GM21515 (cell line): ENCODE measurements around the gene SHOC2.
A peak's percentile ranks its signal among the peaks of the same experiment; 100 is the strongest.

ENCODE experiments used
- ATAC-seq: cut with Tn5 transposase; IDR thresholded peaks from one replicate; pipeline ENCODE4 v1.9.1; 2021; ENCODE audit not compliant: unreplicated experiment

SHOC2 gene

DNA sequence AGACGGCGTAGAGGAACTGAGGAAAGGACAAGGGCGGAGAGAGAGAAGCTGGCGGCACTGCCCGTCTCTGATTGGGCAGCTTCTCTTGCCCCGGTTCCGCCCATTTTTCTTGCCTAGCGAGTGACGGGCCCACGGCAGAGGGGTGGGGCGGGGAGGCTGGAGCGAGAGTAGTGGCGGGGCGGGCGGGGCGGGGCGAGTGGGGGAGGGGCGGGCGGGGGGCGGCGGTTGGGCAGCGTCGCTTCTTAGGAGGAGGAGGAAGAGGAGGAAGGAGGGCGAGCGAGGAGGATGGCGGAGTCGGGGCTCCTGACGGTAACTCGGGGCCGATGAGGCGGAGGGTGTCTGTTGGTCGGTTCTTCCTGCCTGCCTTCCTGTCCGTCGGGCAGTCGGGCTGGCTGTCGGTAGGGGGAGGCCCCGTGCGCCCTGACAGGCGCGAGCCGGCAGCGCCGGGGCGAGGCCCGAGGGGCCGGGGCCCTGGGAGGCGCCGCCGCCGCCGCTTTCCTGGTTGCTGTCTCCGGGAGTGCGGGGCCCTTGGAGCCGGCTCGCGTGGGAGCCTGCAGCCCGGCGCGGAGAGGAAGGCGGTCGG, at the start of gene SHOC2:
Gene SHOC2 (plus strand): TSS at position 256 of the 583 bp plus-strand sequence. CDS start 44,755 bp downstream, outside the sequence.
- peak; percentile 13 for ATAC-seq

DNA sequence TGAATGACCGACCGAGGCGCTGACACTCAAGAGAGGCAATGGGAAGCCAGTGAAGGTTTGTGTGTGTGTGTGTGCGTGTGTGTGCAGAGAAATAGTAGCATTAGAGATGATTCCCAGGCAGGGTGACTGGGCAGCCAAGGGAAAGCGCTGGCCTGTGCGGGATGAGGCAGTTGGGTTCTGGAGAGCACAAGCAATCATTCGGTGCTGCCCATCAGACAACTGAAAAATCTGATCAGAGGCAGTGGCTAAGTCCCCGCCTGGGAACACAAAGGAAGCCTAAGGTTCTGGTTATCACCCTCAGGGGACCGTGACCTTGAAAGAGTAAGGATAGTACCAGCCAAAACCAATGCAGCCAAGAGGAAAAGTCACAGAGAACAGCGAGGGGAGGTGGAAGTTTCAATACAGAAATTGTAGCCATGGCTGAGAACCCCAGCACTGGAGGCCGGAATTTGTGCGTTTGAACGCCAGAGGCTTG, 48.5 kb upstream of the SHOC2 start:
- ATAC-seq, result no peak

DNA sequence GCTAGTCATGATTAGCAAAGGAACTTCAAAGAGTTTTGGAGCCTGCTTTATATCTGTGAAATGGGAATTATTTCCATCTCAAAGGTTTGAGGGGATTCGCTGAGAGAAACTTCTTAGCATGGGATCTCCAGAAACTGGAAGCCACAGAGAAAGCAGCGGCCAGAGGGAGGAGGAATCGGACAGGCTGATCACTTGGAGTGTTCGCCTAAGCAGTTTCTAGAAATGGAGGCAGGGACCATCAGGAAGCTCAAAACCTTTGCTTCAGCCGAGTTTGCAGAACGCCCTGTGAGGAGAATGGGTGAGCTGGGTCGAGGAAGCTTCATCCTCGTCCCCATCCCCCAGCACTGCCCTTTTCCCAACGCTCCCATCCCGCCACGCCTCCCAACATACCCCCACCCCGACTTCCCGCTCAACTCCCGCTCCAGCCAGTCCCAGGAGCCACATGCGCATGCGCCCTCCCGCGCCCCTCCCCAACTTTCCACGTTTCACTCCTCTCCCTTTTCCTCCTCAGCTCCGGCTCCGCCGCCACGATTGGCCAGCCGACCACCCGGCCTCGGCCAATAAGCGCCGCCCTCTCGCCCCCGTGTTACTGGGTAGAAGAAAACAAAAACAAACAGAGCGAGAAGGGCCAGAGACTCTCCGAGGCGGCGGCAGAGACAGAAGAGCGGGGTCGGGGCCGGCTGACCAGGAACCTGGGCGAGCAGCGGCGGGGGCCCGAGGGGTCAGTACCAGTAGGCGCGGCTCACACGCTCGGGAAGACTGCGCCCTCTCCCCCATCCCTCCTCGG, 47.9 kb upstream of the SHOC2 start, which contains the start of gene PDCD4:
Gene PDCD4 (plus strand): TSS at position 631 of the 787 bp plus-strand sequence. CDS start 4,100 bp downstream, outside the sequence.
- ATAC-seq, result peak; percentile 67

GRCh38 chr10:110872145-110872983, 47.0 kb upstream of the SHOC2 start:
- ATAC-seq, result peak; percentile 41

- no peak for ATAC-seq
Measured at GRCh38 chr10:110872984-110873923, 46.1 kb upstream of the SHOC2 start.

GRCh38 chr10:110873951-110874350, 45.5 kb upstream of the SHOC2 start:
- ATAC-seq, result no peak

DNA sequence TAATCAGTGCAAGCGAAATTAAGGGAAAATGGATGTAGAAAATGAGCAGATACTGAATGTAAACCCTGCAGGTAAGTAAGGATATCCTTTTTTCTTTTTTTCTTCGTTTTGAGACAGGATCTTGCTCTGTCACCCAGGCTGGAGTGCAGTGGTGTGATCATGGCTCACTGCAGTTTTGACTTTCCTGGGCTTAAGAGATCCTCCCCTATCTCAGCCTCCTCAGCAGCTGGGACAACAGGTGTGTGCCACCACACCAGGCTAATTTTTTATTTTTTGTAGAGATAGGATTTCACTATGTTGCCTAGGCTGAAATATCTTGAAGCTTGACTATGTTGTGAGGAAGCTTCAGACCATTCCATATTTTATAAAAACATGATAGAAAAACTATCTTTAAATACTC, 43.4 kb upstream of the SHOC2 start:
- ATAC-seq, result no peak

DNA sequence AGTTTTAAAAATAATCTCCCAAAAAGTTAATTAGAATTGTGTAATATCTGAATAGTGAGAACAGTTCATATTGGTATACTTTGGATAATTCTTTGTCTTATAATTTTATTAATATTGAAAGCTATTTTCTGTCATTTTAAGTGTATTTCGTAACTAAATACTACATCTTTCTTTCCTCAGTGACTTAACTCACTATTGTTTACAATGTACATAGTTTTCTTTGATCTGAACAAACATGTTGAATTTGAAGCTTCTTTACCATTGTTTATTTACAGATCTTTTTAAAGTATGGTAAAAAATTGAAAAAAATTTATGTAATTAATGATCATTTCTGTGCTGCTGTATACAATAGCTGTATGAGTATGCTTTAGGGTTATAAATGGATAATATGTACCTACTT, 42.6 kb upstream of the SHOC2 start:
- no peak for ATAC-seq

DNA sequence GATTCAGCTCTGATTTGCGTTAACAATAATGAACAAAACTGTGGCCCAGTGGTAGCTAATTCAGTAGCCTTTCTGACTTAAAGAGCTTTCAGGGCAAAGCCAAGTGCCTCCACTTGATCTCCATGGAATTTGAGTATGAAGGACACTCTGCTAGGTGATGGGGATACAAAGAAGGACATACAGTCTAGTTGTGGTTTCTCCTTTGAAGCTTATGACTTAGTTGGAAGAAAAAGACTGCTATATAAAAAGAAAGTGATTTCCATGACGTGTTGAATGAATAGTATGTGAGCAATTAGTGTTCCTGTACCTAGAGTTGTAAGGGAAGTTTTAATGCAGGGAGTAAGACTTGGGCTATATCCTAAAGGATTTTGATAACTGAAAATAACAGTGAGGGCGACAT, 39.4 kb upstream of the SHOC2 start:
- ATAC-seq, result no peak

DNA sequence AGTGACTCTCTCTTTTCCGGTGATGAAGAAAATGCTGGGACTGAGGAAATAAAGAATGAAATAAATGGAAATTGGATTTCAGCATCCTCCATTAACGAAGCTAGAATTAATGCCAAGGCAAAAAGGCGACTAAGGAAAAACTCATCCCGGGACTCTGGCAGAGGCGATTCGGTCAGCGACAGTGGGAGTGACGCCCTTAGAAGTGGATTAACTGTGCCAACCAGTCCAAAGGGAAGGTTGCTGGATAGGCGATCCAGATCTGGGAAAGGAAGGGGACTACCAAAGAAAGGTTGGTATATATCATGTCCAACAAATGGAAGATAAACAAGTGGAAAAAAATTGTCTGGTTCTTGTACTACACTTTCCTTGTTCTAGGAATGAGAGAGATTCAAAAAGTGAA, 38.2 kb upstream of the SHOC2 start:
- ATAC-seq, result no peak

DNA sequence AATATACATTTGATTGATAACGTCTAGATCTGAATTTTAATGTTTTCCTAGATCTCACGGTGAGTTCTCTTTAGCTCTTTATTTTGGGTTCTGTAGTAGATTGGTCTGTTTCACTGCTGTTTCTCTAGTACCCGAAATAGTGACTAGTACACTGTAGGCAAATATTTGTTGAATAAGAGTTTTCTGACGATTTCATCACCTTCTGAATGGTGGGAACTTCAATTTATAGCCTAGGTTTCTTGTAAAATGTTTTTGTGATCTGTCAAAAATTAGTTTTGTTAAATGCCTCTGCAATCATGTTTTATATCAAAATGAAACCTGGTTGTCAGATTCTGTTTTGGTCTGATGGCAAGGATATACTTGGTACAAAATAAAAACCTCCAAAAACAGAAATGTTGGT, 37.5 kb upstream of the SHOC2 start:
- ATAC-seq, result no peak

- ATAC-seq, result no peak
Measured at GRCh38 chr10:110883924-110884323, 35.5 kb upstream of the SHOC2 start.

GRCh38 chr10:110885932-110886674, 33.3 kb upstream of the SHOC2 start:
- ATAC-seq, result no peak

DNA sequence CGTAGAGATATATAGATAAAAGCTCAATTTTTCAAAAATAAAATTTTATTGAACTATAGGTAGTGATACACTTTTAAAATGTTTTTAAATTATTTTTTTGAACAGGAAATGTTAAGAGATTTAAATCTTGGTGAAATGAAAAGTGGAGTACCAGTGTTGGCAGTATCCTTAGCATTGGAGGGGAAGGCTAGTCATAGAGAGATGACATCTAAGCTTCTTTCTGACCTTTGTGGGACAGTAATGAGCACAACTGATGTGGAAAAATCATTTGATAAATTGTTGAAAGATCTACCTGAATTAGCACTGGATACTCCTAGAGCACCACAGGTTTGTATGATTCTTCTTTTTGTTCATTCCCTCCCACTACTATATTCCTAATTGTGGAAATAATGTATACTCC, 31.8 kb upstream of the SHOC2 start:
- no peak for ATAC-seq

DNA sequence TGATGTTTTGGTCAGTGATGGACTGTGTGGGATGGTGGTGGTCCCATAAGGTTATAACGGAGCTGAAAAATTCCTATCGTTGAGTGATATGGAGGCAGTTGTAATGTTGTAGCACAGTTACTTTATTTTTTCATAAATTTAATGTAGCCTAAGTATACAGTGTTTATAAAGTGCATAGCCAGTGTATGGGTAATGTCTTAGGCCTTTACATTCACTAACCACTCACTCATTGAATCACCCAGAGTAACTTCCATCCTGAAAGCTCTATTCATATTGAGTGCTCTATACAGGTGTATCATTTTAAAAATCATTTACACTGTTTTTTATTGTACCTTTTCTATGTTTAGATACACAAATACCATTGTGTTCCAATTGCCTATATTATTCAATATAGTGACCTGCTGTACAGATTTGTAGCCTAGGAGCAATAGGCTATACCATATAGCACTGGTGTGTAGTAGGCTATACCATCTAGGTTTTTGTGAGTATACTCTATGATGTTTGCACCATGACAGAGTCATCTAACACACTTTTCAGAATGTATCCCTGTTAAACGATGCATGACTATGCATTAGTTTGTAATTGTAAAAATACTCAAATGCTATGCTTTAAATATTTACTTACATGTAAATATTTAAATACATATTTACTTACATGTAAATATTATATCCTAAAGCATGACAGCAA, 26.7 kb upstream of the SHOC2 start:
- no peak for ATAC-seq

- ATAC-seq, result peak; percentile 59
Measured at GRCh38 chr10:110893559-110894179, 25.7 kb upstream of the SHOC2 start.

- no peak for ATAC-seq
Measured at GRCh38 chr10:110897184-110897583, 22.2 kb upstream of the SHOC2 start.

- ATAC-seq, result no peak
Measured at GRCh38 chr10:110898391-110898790, 21.0 kb upstream of the SHOC2 start.

DNA sequence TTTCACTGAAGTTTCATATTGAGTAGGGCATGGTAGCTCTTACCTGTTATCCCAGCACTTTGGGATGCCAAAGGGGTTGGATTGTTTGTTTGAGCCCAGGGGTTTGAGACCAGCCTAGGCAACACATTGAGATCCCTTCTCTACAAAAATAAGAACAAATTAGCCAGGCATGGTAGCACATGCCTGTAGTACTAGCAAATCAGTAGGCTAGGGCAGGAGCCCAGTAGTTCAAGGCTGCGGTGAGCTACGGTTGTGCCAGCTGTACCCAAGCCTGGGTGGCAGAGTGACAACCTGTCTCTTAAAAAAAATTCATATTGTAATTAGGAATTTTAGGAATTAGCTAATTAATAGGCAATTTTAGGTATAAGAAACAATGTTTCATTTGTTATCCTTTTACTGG, 18.4 kb upstream of the SHOC2 start:
- ATAC-seq, result no peak
